Stimulated activated CD8-positive, alpha-beta memory T cell treated with anti-CD3 and anti-CD28 coated beads, Interleukin-4, amount 100 ng/mL, for 48 hours (primary cell): ENCODE measurements around the gene PYGB.

Experiments used
- DNase-seq: peaks from one replicate; pipeline ENCODE4 v3.0.0-alpha.2; 2020

The PYGB gene

DNA sequence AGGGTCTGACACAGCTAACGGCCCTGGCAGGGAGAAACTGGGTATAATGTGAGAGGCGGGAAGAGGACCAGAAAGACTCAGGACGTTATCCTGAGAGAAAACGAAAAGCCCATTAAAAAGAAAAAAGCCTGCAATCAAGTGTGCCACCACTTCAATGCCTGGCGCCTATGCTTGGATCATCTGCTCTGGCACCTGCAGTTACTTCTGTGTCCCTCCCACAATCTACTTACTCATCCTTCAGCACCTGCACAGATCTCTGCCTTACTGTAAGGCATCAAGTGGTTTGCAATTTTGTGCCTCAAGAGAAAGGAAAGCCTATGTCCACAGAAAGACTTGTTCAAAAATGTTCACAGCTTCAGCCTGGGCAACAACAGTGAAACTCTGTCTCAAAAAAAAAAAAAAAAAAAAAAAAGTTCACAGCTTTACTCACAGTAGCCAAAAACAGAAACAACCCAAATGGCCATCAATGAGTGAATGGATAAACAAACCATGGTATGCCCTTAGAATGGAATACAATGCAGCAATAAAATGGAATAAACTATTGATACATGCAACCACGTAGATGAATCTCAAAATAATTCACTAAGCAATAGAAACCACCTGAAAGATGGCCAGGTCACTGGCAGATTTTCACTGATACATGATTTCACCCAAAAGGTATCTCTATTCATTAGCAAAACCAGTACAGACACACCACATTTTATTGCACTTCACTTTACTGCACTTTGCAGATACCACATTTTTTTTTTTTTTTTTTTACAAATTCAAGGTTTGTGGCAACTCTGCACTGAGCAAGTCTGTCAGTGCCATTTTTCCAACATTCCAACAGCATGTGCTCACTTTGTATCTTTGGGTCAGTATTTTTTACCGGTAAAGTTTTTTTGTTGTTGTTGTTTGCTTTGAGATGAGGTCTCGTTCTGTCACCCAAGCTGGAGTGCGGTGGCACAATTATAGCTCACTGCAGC, 94.1 kb downstream of the PYGB start:
- no peak for DNase-seq

DNA sequence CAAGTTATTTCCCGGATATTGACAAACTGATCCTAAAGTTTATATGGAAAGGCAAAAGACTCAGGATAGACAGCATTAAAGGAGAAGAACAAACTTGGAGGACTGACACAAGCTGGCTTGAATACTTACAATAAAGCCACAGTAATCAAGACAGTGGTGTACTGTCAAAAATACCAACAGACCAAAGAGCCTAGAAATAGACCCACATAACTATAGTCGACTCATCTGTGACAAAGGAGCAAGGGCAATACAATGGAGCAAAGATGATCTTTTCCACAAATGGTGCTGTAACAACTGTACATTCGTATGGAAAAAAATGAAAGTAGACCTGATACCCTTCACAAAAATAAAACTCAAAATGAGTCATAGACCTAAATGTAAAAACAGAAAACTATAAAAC, 96.7 kb downstream of the PYGB start:
- no peak for DNase-seq

DNA sequence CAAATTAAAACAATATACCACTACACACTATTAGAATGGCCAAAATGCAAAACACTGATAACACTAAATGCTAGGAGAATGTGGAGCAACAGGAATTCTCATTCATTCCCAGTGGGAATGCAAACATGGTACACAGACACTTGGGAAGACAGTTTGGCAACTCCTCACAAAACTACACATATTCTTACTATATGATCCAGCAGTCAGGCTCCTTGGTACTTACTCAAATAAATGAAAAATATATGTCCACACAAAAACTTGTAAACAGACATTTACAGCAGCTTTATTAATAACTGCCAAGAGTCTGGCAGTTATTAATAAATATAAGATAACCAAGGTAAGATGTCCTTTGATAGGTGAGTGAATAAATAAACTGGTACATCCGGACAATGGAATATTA, 97.8 kb downstream of the PYGB start:
- DNase-seq = no peak

DNA sequence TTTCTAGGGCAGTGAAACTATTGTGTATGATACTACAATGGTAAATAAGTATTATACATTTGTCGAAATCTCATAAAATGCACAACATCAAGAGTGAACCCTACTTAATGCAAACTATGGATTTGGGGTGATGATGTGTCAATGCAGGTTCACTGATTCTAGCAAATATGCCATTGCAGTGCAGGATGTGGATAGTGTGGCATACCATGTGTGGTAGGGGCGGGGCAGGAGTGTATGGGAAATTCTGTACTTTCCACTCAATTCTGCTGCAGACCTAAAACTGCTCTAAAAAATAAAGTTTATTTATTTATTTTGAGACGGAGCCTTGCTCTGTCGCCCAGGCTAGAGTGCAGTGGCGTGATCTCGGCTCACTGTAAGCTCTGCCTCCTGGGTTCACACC, 98.5 kb downstream of the PYGB start:
- DNase-seq = no peak
